GF-D8 (cell line): ENCODE results near the gene CHAMP1.

Experiments
- DNase-seq: peaks from one replicate; lab custom pipeline; 2025; lab: John Stamatoyannopoulos, UW

The CHAMP1 gene

GRCh38 chr13:114298866-114299265 is 15.4 kb upstream of the CHAMP1 start:
- no peak for DNase-seq

- DNase-seq = no peak
These were observed 14.5 kb upstream of the CHAMP1 start for GRCh38 chr13:114299604-114300305.

GRCh38 chr13:114303700-114304327 is 10.5 kb upstream of the CHAMP1 start:
- no peak for DNase-seq

GRCh38 chr13:114304346-114305034 is 9.8 kb upstream of the CHAMP1 start:
- no peak for DNase-seq

- no peak for DNase-seq
These were observed 5.2 kb upstream of the CHAMP1 start for GRCh38 chr13:114309086-114309485.

- no peak for DNase-seq
These were observed 4.4 kb upstream of the CHAMP1 start for GRCh38 chr13:114309806-114310410.

- DNase-seq = no peak
These were observed 3.3 kb upstream of the CHAMP1 start for GRCh38 chr13:114310956-114311355.

- DNase-seq = no peak
These were observed 2.9 kb upstream of the CHAMP1 start for GRCh38 chr13:114311387-114311786.

- no peak for DNase-seq
These were observed 2.4 kb upstream of the CHAMP1 start for GRCh38 chr13:114311908-114312307.

- no peak for DNase-seq
These were observed 1.0 kb upstream of the CHAMP1 start for GRCh38 chr13:114313061-114313860.

GRCh38 chr13:114315074-114315785 is 927 bp downstream of the CHAMP1 start:
- peak; percentile 50 for DNase-seq

GRCh38 chr13:114318624-114319023 is 4.3 kb downstream of the CHAMP1 start:
- no peak for DNase-seq

- DNase-seq = no peak
These were observed 5.2 kb downstream of the CHAMP1 start for GRCh38 chr13:114319441-114319913.

GRCh38 chr13:114320065-114320464 is 5.8 kb downstream of the CHAMP1 start:
- no peak for DNase-seq

GRCh38 chr13:114321256-114321655 is 7.0 kb downstream of the CHAMP1 start:
- DNase-seq = no peak

- DNase-seq = no peak
These were observed 9.0 kb downstream of the CHAMP1 start for GRCh38 chr13:114323349-114323748.

- DNase-seq = no peak
These were observed 10.0 kb downstream of the CHAMP1 start for GRCh38 chr13:114324334-114324733.

GRCh38 chr13:114325729-114326128 is 11.4 kb downstream of the CHAMP1 start:
- DNase-seq = peak; percentile 31

- no peak for DNase-seq
These were observed 13.7 kb downstream of the CHAMP1 start for GRCh38 chr13:114328034-114328433.

- DNase-seq = no peak
These were observed 14.3 kb downstream of the CHAMP1 start for GRCh38 chr13:114328595-114328994.

- DNase-seq = no peak
These were observed 15.8 kb downstream of the CHAMP1 start for GRCh38 chr13:114330086-114330485.
